Peyer's patch (tissue), 4 donors: Measurements from ENCODE around the gene CTPS2.

Experiments used
- CTCF ChIP-seq, 6 experiments: fragments of 450-650 bp in 4 of 6; fragments of 200-600 bp in 2 of 6; sonication (generic) in 1 of 6; IDR thresholded peaks; one replicate each; pipeline ENCODE4 v1.5.1; 2017 to 2019; ENCODE audit warnings: antibody characterized with exemption in 6 of 6, mild to moderate bottlenecking in 3 of 6, moderate library complexity in 1 of 6
- POLR2A ChIP-seq, 2 donors: fragments of 450-650 bp; IDR thresholded peaks; one replicate each; pipeline ENCODE4 v1.5.1; 2017; ENCODE audit warnings: antibody characterized with exemption in 2 of 2, mild to moderate bottlenecking in 2 of 2, moderate library complexity in 2 of 2

DNA sequence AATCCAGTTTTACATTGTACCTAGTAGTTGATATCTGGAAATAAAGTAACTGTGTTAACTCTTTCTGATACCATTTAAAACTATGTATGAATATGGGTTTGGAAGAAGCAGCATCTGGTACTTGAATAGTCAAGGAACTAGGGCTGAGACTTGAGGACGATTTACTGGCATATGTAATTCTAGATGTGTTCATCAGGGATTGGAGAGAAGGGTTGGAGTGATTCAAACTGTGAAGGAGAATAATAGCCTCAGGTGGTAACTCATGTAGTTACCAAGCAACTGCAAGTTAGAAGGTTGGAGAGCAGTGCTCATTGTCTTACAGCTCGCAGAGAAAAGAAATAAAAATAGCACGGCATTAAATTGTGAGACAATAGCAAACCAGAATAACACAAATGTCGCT lies 44.3 kb upstream of the CTPS2 start:
- TF ChIP-seq POLR2A (IDR thresholded peaks at IDR 0.05), result no peak
- no peak for TF ChIP-seq CTCF (IDR thresholded peaks at IDR 0.05)
